ENCODE results near the gene SEMA4D.

SEMA4D gene

DNA sequence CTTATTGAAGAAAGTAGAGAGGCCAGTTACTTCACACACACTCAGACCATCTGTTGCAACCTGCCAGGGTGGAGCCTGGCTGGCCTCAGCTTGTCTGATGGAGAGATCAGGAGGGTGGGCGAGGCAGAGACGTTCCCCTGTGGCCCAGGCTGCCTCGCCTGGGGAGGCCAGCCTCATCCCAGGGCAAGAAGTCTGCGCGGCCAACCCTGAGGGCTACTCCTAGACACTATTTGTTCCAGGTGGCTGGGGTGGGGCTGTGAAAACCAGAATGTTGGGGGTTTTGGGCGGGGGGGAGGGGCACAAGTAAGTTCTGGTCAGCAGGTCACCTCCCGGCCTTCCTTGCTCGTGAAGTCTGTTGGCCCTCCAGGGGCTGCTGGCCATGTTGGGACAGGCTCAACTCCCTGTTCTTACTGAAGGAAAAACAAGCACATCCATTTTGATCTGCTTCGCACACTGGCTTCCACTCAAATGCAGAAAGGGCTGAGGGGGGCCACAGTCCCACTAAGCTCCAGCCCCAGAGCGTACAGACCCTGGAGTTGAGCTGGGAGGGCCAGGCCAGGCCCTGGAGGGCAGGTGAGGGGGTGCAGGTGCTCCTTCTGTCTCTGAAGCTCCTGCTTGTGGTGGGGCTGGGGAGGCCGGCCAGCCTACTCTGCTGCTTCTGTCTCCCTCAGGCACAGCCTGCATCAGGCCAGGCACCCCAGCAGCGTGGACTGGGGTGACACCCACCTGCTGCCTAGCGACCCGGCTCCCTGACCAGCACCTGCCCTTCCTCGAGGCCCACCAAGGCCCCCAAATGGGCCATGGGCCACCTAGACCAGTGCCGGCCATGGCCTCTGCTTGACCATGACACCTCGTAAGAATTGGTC, 133.0 kb downstream of the SEMA4D start:
- no peak for DNase-seq

DNA sequence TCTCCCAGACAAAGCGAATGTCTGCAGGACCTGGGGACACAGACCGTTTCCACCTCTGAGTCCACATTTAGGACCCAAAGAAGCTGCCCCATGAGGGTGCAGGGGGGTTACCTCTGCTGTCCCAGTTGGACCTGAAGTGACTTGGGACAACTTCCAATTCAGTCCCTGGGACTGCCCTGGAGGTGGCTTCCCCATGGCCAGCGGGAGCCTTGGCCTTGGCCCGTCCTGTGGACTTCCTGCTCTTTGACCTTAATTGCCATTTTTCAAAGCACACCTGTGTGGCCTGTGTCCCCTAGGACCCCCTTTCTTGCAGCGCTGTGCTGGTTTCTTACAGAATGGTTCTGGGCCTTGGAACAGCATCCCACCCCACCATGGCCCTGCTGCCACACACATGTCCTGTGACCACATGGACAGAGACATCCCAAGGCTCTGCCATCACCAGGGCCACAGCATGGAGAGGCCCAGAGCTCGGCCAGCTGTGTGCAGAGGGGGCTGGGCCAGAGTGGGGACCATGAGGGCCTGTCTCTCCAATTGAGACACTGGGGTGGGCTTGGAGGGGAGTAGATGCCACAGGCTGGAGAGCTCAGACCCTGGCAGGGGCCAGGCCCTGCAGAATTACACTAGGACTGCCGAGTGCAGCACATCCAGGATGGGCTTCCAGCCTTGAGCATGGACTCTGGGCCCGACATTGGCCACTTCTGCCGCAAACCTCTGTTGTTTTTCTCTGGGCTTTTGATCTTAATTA, 133.8 kb downstream of the SEMA4D start:
- DNase-seq: no peak

DNA sequence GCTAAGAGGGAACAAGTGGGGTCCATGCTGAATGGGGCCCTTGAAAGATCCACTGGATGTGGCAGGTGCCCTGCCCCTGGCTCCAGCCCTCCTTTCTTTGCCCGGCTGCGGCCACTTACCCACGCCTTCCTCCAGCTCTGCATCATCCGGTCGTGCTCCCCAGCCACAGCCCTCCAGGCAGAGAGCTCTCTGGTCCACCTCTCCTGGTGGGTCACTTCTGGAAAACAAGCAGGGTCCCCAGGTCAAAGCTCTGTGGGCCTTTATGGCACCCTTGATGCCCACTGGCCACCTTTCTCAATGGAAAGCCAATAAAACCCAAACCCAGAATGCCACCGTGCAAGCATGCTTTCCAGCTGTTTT, 134.6 kb downstream of the SEMA4D start:
- no peak for DNase-seq

DNA sequence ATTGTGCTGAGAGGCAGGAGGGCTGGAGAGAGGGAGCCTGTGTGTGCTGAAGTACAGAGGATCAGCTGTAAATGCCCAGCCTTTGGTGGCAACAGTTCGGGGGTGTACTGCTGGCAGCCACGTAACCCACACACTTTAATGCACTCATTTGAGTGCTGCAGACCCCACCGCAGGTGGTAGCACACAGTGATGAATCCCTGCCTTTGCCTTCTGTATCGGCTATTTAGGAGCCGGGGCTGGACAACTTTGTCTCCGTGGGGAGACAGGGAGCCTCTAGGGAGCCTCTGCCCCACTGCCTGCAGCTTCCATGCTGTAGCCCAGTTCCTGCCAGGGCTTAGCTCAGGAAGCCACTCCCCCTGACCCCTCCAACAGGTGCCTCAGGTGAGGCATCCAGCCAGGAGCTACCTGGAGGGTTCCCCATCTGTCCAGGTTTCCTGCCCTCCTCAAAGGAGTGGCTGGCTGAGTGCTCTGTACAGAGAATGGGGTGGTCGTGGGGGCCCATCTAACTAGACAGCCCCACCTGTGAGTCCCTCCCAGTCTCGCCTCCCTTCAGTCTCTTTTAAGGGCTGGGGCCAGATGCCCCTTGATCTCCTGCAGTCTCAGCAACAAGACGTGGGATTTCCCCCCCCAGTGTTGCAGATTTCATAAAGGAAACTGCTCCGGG, 135.1 kb downstream of the SEMA4D start:
- no peak for DNase-seq

DNA sequence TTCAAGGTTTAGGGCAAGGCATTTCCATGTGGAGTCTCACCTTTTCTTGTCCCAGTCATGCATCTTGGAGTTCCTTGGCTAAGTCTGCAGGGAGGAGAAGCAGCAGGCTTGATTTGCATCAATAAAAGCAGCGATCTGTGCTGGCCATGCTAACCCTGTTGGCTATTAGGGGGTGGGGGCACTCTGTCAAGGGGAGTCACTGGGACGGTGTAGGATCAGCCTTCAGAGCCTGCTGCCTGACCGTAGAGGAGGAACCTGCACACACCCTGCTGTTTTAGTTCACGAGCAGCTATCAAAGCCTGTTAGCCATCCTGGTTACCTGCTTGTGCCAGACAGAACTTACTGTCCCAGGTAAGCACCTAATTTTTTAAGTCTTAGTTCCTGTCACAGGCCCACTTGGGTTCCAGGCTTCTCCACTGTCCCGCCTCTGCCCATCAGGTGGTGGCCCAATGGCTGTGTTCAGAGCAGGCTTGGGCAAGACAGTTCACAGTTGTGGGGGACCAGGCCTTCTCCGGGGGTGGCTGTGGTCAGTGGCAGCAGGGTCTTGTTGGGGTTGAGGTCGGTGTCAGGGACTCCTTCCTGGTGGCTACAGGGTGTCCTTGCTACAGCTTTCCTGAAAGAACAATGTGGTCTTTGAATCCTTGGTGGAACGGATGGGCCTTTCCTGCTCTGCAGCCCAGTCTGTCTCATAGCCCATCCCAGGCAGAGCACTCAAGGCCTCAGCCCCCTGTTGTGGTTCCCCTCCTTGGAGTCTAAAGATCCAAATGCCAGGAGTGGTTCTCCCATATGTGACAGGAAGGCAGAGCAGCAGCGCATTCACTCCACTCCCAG, 135.9 kb downstream of the SEMA4D start:
- no peak for DNase-seq

DNA sequence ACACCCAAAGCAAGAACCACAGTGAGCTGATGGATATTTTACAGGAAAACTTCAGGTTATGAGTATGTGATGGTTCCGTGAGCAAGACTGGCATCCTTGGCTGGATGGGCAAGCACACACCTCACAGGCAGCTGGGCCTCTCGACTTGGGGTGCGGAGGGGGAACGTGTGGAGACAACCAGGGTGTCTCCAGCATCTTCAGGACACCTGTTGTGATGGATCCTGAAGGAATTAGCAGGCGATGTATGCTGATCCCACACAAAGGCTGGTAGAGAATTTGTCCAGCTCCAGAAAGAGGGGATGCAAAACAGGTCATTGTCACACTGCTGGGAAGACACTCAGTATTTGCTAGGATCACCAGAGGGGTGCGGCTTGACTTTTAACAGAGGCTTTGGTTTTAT, 136.9 kb downstream of the SEMA4D start:
- no peak for DNase-seq

DNA sequence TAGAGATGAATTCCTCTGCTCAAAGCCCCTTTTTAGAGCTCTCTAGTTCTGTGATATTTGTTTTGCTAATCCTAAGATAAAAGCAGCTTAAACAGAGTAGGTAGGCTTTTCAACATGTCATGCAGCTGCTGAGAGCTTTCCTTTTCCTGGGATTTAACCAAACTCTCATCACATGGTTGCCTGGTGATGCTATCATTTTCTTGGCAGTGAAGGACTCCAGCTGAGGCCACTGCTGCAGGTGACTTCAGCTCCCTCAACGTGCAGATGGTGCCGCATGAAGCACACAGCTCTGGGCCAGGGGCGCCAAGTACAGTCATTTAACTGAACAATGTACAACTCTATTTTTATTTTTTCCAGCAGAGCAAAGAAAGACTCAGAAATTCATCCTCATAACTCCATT, 137.4 kb downstream of the SEMA4D start:
- DNase-seq: no peak

DNA sequence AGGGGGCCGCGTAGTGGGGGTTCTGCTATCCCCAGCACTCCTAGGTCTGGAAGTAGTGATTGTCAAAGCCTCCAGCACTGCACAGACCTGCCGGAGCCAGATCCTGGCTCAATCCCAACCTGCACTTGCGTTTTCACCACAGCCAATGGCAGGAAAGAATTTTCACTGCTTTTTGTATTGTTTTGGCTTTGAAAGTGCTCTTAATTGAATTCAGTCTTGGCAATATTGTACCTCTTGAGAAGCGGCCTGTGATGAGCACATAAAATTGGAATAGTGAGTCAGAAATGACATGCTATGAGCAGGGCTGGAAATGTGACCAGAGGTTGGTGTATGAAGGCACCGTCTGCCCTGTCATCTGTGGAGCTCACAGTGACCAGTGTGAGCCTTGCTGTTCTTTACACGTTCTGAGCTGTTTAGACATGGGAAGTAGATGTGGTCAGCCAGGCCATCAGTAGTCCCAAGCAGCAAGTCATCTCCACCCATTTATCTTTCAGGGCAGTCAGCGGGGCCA, 138.1 kb downstream of the SEMA4D start:
- no peak for DNase-seq

DNA sequence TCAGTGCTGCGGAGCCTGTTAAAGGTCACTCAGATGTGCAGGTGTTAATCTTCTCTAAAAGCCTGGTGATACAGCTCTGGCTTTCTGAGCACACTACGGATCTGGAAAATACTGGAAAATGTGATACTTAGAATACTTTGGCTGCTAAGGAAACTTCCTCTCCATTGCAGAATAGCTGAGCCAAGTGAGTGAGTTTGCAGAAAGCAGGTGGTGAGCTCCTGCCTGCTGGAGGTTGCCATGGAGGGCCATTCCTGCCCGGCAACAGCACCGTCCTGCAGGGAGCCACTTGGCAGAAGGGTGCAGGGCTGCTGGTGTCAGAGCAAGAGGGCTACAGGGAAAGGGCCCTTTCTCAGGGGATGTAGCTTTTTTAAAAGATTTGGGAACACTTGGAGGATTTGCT, 138.9 kb downstream of the SEMA4D start:
- no peak for DNase-seq

DNA sequence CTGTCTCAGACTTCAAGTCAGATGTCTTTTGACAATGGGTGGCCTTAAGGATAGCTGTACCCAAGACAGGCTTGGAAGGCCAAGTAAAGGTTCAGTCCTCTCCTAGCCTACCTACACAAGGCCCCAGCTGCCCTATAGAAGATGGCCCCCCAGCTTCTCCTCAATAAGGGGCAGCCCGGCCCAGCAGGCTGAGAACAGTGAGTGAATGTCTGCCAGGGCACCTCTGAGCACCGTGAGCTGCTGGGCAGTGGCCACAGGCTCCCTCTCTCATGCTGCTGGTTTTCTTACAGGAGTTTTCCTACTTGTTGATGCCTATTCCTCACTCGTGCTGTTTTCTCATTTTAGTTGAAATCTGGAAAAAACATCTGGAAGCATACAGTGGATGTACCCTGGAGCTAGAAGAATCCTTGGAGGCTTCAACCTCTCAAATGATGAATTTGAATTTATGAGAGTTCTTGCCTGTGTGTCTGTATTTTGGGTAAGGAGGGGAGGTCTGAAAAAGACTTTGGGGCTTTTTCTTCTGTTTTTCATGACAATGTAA, 139.5 kb downstream of the SEMA4D start:
- DNase-seq: no peak

DNA sequence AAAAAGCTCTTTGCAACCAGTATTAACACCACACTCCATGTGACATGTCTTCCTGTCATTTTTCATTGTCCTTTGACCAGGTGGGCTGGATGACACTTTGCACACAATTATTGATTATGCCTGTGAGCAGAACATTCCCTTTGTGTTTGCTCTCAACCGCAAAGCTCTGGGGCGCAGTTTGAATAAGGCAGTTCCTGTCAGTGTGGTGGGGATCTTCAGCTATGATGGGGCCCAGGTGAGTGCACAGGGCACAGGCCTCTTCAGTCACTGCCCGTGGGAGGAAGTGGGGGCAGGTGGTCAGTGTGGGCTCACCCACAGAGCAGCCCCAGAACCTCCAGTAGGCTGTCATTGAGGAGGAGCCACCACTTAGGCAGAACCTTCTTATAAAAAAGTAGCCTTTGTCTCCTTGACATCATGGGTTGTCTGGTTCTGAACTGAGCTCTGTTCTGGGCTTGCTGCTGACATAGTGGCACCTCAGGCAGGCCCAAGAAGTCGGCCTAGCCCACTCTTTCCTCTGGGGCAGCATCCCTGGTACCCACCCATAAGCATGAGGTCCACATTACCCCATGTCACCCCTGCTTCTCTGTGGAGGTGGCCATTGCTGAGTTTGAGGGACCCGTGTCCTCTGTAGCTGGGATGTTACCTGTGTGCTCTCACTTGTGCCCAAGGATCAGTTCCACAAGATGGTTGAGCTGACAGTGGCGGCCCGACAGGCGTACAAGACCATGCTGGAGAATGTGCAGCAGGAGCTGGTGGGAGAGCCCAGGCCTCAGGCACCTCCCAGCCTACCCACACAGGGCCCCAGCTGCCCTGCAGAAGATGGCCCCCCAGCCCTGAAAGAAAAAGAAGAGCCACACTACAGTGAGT, 140.3 kb downstream of the SEMA4D start:
- no peak for DNase-seq

DNA sequence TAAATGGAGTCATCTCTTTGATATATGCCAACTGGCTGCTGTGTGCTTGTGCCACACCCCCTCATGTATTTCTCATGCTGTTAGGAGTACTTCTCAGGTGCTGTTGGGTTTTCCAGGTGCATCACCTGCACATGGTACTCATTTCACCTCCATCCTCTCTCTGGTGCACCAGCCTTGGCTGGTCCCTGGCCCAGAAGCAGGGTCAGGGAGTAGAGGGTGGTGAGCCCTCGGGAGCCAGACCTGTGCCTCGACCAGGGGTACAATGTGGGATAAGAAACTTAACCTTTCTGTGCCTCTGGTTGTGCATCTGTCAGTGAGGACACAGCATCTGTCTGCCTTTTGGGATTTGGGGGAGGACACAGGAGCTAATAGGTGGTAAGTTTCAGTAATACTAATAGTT, 141.1 kb downstream of the SEMA4D start:
- DNase-seq: no peak

DNA sequence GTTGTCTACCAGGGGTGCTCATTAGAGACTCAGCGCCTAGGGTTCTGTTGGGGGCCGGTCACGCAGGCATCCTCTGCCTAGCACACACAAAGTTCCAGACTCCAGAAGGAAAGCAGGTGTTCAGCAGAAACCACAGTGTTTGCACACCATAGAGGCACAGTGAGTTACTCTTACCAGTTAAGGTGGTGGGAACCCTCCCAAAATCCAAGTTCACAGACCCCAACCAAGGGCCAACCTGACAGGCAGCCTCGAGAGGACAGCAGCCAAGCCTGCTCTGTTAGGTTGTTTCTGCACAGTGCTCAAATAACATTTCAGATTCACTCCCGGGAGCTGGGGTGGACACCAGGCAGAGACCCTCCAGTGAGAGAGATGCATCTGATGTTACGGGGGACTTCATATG, 143.4 kb downstream of the SEMA4D start:
- no peak for DNase-seq

DNA sequence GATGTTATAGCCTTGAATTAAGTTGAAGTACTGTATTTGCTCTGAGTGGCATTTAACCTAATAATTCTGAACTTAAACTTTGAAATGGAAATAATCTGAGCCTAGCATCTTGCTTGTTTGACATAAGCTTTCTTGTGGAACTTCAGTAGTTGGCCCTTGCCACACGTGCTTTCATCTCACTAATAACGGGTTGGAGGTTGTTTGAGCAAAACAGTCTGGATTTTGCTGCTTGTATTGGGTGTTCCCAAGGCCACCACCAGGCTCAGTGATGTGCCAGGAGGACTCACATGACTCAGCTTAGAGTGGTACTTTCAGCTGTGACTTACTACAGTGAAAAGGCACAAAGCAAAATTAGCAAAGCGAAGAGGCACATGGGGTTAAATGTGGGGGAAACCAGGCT, 143.9 kb downstream of the SEMA4D start:
- DNase-seq: no peak

DNA sequence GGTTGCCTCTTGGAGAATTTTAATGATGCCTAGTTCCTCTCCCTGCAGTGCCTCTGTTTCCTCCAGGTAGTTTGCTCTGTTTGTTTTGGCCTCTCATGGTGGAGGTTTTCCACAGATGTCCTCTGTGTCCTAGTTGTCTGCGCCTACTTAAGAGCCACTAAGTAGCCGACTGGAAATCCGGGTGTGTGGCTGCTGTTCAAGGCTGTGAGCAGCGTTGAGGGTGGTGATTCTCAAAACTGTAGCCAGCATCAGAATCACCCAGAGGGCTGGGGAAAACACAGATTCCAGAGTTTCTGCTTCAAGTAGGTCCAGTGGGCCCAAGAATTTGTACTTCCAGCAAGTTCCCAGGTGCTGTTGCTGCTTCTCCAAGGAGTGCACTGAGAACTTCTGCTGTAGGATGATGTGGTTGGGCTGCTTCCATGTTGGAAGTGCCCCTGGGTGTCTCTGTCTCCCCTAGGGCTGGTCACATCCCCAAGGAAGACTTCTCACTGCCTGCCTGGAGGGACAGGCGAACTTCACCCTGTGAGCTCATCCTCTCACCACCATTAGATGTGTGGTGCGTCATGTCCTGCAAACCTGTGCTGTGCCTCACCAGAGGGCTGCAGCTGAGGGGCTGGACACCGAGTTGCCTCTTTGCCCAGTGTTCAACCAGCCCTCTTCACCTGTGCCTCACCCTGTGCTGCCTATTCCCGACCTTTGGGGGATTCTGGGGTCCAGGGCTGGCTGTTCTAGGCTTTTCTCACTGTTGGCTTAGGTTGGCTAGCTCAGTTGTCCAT, 144.9 kb downstream of the SEMA4D start:
- DNase-seq: no peak

DNA sequence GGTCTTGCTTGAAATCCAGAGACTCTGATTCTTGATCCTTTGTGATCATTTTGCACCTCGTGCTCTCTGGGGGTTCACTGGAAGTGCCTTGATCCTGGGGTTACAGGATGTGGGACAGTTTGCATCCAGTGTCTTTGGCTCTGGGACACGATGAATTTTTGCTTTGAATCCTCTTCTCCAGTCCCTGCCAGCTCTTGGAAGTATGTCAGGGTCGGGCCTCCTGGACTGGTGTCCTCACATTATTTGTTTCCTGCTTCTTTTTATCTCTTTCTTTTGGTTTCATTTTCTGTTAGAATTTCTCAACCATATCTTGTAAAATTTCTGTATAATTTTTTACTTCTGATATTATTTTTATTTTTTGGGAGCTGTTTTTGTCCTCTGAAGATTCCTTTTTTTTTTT, 145.5 kb downstream of the SEMA4D start:
- DNase-seq: no peak

DNA sequence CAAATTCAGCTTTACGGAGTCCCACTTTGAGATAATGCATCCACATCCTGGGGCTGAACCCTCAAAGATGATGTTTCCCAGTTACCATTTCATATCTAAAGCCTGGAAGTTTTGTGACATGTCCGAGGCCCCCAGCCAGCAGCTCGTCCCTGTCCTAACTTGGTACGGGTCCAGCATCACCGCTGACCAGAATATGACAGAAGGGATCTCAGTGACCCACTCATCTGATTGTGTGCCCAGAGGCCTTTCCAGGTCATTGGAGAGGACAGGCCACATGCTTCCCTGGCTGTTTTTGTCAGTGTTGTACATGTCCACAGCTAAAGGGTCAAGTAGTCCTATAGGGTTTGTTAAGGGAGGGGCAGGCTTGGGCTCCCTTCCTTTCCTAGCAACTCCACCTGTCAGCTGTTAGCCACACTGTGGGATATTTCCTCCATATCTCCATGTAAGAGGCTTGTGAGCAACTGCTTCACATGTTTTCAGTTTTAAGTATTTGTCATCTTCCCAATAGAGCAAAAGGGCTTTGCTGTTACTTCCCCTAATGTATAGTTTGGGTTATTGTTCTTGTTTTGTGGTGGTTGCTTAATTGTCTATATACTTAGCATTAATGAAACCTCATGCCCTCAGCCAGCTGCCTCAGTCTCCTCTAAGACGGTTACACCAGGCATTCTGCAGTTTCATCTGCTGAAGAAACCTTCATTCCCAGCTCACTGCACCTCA, 146.2 kb downstream of the SEMA4D start:
- DNase-seq: peak; percentile 44

DNA sequence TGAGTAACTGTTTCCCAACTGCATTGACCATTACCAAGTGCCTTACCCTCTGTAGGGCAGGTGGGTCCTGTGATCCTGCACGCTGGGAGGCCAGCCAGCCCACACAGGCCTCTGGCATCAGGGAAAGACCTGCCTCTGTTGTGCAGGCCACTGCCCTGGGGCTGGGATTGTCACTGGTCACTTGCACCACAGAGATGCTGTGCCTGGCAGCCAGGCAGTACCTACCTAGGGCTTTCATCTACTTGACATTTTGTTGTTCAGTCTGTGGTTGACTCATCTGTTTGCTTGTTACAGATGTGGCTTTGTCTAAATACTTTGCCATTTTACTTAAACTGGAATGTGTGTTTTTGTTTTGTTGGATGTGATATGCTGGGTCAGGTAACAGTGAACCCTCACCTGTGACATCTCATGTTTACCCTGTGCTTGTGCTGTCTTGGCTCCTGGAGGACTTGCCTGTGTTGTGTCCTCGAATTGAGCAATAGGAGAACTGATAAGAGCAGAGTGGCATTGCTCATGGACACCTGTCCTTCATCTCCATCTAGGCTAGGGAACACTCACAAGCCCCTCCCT, 146.8 kb downstream of the SEMA4D start:
- no peak for DNase-seq

DNA sequence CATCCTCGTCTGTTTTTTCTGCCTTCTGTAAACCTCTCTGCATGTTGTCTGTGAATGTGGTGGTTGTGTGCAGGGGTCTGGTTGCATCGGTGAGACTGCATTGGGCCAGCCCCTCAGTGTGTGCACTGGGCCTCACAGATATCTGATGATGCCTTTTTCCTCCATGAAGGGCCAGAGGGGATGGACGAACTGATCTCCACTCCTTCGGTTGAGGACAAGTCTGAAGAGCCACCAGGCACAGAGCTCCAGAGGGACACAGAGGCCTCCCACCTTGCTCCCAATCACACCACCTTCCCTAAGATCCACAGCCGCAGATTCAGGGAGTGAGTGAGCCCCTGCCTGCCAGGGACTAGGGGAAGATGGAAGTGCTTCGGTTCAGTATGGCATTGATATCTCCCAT, 148.3 kb downstream of the SEMA4D start:
- DNase-seq: no peak

DNA sequence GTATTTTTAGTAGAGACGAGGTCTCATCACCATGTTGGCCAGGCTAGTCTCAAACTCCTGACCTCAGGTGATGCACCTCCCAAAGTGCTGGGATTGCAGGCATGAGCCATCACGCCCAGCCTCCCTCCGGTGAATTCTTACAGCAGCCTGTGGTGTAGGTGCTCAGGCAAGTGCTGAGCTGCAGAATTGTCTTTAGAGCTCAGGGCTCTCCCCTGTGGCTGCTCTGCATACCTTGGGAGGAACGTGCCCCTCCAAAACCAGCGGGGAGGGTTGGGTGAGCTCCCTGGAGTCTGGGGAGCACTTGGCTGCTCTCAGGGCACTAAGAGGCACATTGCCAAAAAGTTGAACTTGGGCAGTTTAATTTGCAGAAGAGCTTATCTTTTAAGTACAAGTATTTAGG, 150.3 kb downstream of the SEMA4D start:
- no peak for DNase-seq
